B cell (primary cell): ENCODE data around the gene RAD51B. TPM values are rescaled to one million over a fixed set of nuclear protein-coding genes. Genes with fewer than 3 reads are reported as not detected.

Experiments
- ATAC-seq: fragments of 200-7000 bp; cut with Tn5 transposase; one replicate; pipeline ENCODE4 v1.10.0; 2021; ENCODE audit warnings: low read depth, mild to moderate bottlenecking, moderate number of reproducible peaks, moderate library complexity
- CTCF ChIA-PET: fragments of 350-600 bp; sonication (Branson Sonifier 250); formaldehyde crosslinking; loops from one replicate; lab custom pipeline; 2021; ENCODE audit warnings: antibody characterized with exemption, inconsistent platforms; lab: Charles Lee
- POLR2A ChIA-PET: fragments of 350-600 bp; sonication (Branson Sonifier 250); formaldehyde crosslinking; loops from one replicate; lab custom pipeline; 2021; ENCODE audit warnings: antibody characterized with exemption; lab: Charles Lee
- DNase-seq: peaks from one replicate; pipeline ENCODE4 v3.0.0; 2013
- H2AFZ ChIP-seq: 2 replicates; pipeline ENCODE4 v1.6.1; 2012; ENCODE audit warnings: mild to moderate bottlenecking, low read depth, low read length; ENCODE audit not compliant: insufficient read depth, poor library complexity, severe bottlenecking
- H3K27ac ChIP-seq, 2 donors: 1 replicate in 1 of 2; 2 replicates in 1 of 2; pipeline ENCODE4 v1.5.1; 2012 to 2013; ENCODE audit warnings: low read length in 2 of 2, mild to moderate bottlenecking in 2 of 2, moderate library complexity in 1 of 2
- H3K27me3 ChIP-seq, 4 experiments: fragments of 200-600 bp in 1 of 4; sonication (generic) in 1 of 4; replicated peaks in 1 of 4; 1 replicate in 2 of 4; 2 replicates in 2 of 4; pipeline versions ENCODE4 v1.6.1 to v1.7.0; 2013 to 2016; ENCODE audit warnings: low read length in 3 of 4, mild to moderate bottlenecking in 2 of 4, mixed read lengths in 1 of 4, moderate library complexity in 1 of 4; ENCODE audit not compliant: insufficient read depth in 4 of 4, control insufficient read depth in 3 of 4; ENCODE audit errors: control extremely low read depth in 1 of 4
- H3K36me3 ChIP-seq, 2 experiments: replicated peaks in 1 of 2; 1 replicate in 1 of 2; 2 replicates in 1 of 2; pipeline versions ENCODE4 v1.6.1 to v1.7.1; 2013; ENCODE audit warnings: low read length in 1 of 2; ENCODE audit not compliant: insufficient read depth in 2 of 2, control insufficient read depth in 1 of 2; ENCODE audit errors: control extremely low read depth in 1 of 2, extremely low read depth in 1 of 2
- H3K4me1 ChIP-seq, 2 donors: fragments of 200-600 bp in 1 of 2; sonication (generic) in 1 of 2; 1 replicate in 1 of 2; 2 replicates in 1 of 2; pipeline versions ENCODE4 v1.5.1 to v1.6.1; 2013 to 2017; ENCODE audit warnings: low read length in 2 of 2; ENCODE audit not compliant: control insufficient read depth in 2 of 2, insufficient read depth in 2 of 2
- H3K4me2 ChIP-seq: replicated peaks from 2 replicates; pipeline ENCODE3; 2012; ENCODE audit warnings: mild to moderate bottlenecking, low read depth, low read length; ENCODE audit not compliant: poor library complexity, severe bottlenecking
- H3K4me3 ChIP-seq, 5 experiments: fragments of 200-600 bp in 1 of 5; sonication (generic) in 1 of 5; 1 replicate in 3 of 5; 2 replicates in 2 of 5; pipeline versions ENCODE4 v1.5.1 to v1.7.0; 2011 to 2016; ENCODE audit warnings: low read length in 4 of 5, mild to moderate bottlenecking in 4 of 5, low read depth in 2 of 5, control low read depth in 1 of 5, moderate library complexity in 1 of 5; ENCODE audit not compliant: insufficient read depth in 1 of 5; ENCODE audit errors: control extremely low read depth in 1 of 5, extremely low read depth in 1 of 5
- H3K79me2 ChIP-seq: fragments of 200-600 bp; sonication (generic); one replicate; pipeline ENCODE4 v1.6.0; 2016; ENCODE audit warnings: low read length; ENCODE audit not compliant: control insufficient read depth, insufficient read depth
- H3K9ac ChIP-seq: fragments of 200-600 bp; sonication (generic); 2 replicates; pipeline ENCODE4 v1.6.1; 2017; ENCODE audit warnings: mild to moderate bottlenecking, low read length, moderate library complexity
- H3K9me3 ChIP-seq, 3 donors: one replicate each; pipeline versions ENCODE4 v1.6.1 to v1.7.1; 2013; ENCODE audit warnings: low read length in 2 of 3; ENCODE audit not compliant: control insufficient read depth in 2 of 3, insufficient read depth in 1 of 3; ENCODE audit errors: control extremely low read depth in 1 of 3
- H4K20me1 ChIP-seq: 2 replicates; pipeline ENCODE4 v1.6.0; 2012; ENCODE audit warnings: mild to moderate bottlenecking, low read length; ENCODE audit not compliant: insufficient read depth, control insufficient read depth, poor library complexity, severe bottlenecking
- H3K27ac Mint-ChIP-seq: one replicate; pipeline ENCODE4 v1.8.0; 2021; ENCODE audit warnings: mixed read lengths
- H3K27me3 Mint-ChIP-seq: one replicate; pipeline ENCODE4 v1.8.0; 2021; ENCODE audit warnings: mixed read lengths
- H3K4me1 Mint-ChIP-seq: one replicate; pipeline ENCODE4 v1.8.0; 2021; ENCODE audit warnings: mixed read lengths
- H3K4me3 Mint-ChIP-seq: one replicate; pipeline ENCODE4 v1.8.0; 2021; ENCODE audit warnings: mixed read lengths
- H3K9me3 Mint-ChIP-seq: one replicate; pipeline ENCODE4 v1.8.0; 2022; ENCODE audit warnings: mixed read lengths; ENCODE audit not compliant: insufficient read depth
- CTCF ChIP-seq: fragments of 200-600 bp; IDR thresholded peaks from one replicate; pipeline ENCODE4 v1.8.0; 2022; ENCODE audit warnings: antibody characterized with exemption, mild to moderate bottlenecking
- EZH2 ChIP-seq: IDR thresholded peaks from 2 replicates; pipeline ENCODE4 v1.6.1; 2012; ENCODE audit warnings: borderline replicate concordance, low read depth, mild to moderate bottlenecking, moderate library complexity, low read length; ENCODE audit not compliant: insufficient read depth, poor library complexity, severe bottlenecking
- whole genome bisulfite sequencing: methylation state at CpG from one replicate; pipeline ENCODE4 v1.1.5; 2013; ENCODE audit warnings: missing lambda C conversion rate; ENCODE audit not compliant: insufficient coverage; 5-methylcytosine and 5-hydroxymethylcytosine counted together
- intact Hi-C: fragments of 100-400 bp; cut with micrococcal nuclease; formaldehyde crosslinking; loops from one replicate; pipeline ENCODE4 v1.10.0; 2022
- polyA plus RNA-seq: library from polyadenylated mRNA; depleted of rRNA; stranded (reverse); fragments of >200 nt; gene quantifications from 2 replicates; pipeline ENCODE4 v1.2.3, GENCODE V29; 2012
- total RNA-seq, 2 donors: library from RNA; stranded (reverse); fragments of 120-200 nt in 1 of 2; gene quantifications; 1 replicate in 1 of 2; 2 replicates in 1 of 2; pipeline versions ENCODE4 v1.2.3 to v1.2.4, GENCODE V29; 2013 to 2022

Gene RAD51B
- total and polyA plus RNA-seq, 2 donors (not counting 1 experiment from before 2014, with no cell fraction given) = 6.5 to 60.6 TPM

DNA sequence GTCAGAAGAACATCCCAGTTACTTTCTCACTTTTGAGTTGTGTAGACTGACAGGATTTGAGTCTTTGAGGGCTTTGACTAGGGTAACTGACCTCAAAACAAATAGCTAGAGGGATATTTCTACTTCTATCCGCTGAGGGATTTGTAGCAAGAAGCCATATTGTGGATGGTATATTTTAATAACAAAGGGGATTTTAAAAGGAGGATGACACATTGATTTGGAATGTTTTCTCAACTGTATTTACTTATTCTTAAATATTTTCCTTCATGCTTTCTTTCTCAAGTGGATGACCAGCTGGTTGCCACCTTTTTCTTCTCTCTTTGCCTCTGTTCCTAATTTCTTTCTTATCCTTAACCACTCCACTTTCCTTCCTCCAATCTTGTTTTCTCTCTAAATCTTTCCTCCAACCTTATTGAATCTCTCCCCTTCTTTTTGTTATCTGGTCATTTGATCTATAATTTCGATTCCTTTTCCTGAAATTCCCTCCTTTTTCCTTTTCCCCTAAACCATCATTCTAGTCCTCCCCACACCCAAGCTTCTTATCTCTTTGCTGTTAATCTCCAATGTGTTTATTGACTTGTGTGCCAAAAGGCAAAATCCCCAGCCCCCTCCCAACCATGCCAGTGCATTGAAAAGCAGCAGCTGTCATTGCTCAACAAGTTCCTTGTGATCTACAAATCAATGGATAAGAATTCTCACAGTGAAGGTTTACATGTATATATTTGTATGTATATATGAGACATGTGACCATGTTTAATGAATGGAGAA lies 411.6 kb downstream of the RAD51B start:
- Histone ChIP-seq H3K4me1 (peaks cover 4 to 8% of the 10 kb centered on the region in 2 donors), H3K4me3 (no peak overlapping the region), H3K4me2 (no peak overlapping the region), H4K20me1 (no peaks in the 10 kb centered on the region), H3K27ac (no peak overlapping the region), H2AFZ (no peak overlapping the region), H3K9me3 (no peaks in the 10 kb centered on the region), H3K79me2 (no peaks in the 10 kb centered on the region), H3K36me3 (no peaks in the 10 kb centered on the region), H3K9ac (no peak overlapping the region), H3K27me3 (no peaks in the 10 kb centered on the region)
- ChIA-PET POLR2A (no interaction called here), CTCF (no interaction called here)
- H3K27me3 Mint-ChIP-seq = no peaks in the 10 kb centered on the region
- intact Hi-C loops = no loop called here
- ATAC-seq (no peak), DNase-seq (no peak)
- no peak overlapping the region for H3K4me3 Mint-ChIP-seq
- no CpG with 5 or more reads among the region's 2 CpGs for WGBS
- no peak overlapping the region for H3K27ac Mint-ChIP-seq
- H3K4me1 Mint-ChIP-seq = no peaks in the 10 kb centered on the region
- peaks cover 1% of the 10 kb centered on the region for H3K9me3 Mint-ChIP-seq
- TF ChIP-seq EZH2 = no peak
- no peak for TF ChIP-seq CTCF

- H4K20me1 ChIP-seq = no peaks in the 10 kb centered on the region
- TF ChIP-seq CTCF (no peak), EZH2 (no peak)
- H3K4me3 ChIP-seq = no peak overlapping the region
- WGBS = no CpG with 5 or more reads among the region's 1 CpG
- Mint-ChIP-seq H3K4me1 (no peaks in the 10 kb centered on the region), H3K27ac (no peak overlapping the region), H3K9me3 (peaks cover 1% of the 10 kb centered on the region), H3K27me3 (no peaks in the 10 kb centered on the region), H3K4me3 (no peak overlapping the region)
- H3K36me3 ChIP-seq = no peaks in the 10 kb centered on the region
- no peak overlapping the region for H3K27ac ChIP-seq
- intact Hi-C loops = no loop called here
- DNase-seq = no peak
- ChIA-PET POLR2A (no interaction called here), CTCF (no interaction called here)
- no peak overlapping the region for H2AFZ ChIP-seq
- no peak for ATAC-seq
- H3K4me1 ChIP-seq = peaks cover 4 to 8% of the 10 kb centered on the region in 2 donors
- H3K9me3 ChIP-seq = no peaks in the 10 kb centered on the region
- no peaks in the 10 kb centered on the region for H3K79me2 ChIP-seq
- no peak overlapping the region for H3K4me2 ChIP-seq
- H3K27me3 ChIP-seq = no peaks in the 10 kb centered on the region
- no peak overlapping the region for H3K9ac ChIP-seq
Measured at GRCh38 chr14:68231898-68232297, 412.3 kb downstream of the RAD51B start.
